Measurements from ENCODE around the gene HS3ST2. TPM values are rescaled to one million over a fixed set of nuclear protein-coding genes. Genes with fewer than 3 reads are reported as not detected.
"Not testable (repeated sequence)": the region's sequence is repeated elsewhere in the genome, so short reads cannot be mapped to it uniquely, and the experiment has no call there.

Gene HS3ST2
- total RNA-seq, 2 donors from 2014 or later: 0.26 to 0.33 TPM

- no peak for TF ChIP-seq CTCF (IDR thresholded peaks at IDR 0.05)
- no peak for TF ChIP-seq POLR2A (IDR thresholded peaks at IDR 0.05)
- no peaks in the 10 kb centered on the region for H3K9me3 ChIP-seq
- H3K27ac ChIP-seq: no peak overlapping the region
- H3K4me3 ChIP-seq: no peak overlapping the region
- intact Hi-C loops (cut with DNase I): no loop called here
- 64 to 70% methylated on average over 6 of the region's 6 CpGs for WGBS, 2 donors
- no peak for DNase-seq
- H3K36me3 ChIP-seq (replicated peaks in 1 of 2; ENCODE audit: insufficient read depth in 1 of 2, low read depth in 2 of 2): no peaks in the 10 kb centered on the region
- H3K4me1 ChIP-seq: no peaks in the 10 kb centered on the region
- ATAC-seq: no peak
- no peaks in the 10 kb centered on the region for H3K27me3 ChIP-seq
Observed at GRCh38 chr16:22937169-22937568, 123.2 kb downstream of the HS3ST2 start.

DNA sequence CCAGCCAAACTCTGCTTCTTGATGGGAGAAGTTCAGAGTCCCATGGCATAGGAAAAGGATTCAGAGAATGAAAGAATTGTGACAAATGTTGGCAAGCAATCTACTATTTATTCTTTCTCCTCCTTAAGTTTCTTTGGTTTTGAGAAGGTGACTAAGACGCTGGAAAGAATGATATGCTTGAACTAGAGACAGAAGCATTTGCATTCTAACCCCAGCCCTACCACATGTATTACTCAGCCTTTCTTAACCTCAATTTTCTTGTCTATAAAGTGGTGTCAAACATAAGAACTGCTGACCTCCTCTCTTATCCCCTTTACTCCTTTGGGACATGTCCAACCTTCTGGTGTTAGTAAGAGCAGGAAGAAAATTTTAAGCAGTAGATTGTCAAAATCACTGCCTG, 124.7 kb downstream of the HS3ST2 start:
- DNase-seq (no peak), ATAC-seq (no peak)
- intact Hi-C loops (cut with DNase I): no loop called here
- no peak overlapping the region for H3K4me3 ChIP-seq
- no peaks in the 10 kb centered on the region for H3K27me3 ChIP-seq
- H3K9me3 ChIP-seq: no peaks in the 10 kb centered on the region
- no peaks in the 10 kb centered on the region for H3K4me1 ChIP-seq
- H3K27ac ChIP-seq: no peak overlapping the region
- H3K36me3 ChIP-seq (replicated peaks in 1 of 2; ENCODE audit: insufficient read depth in 1 of 2, low read depth in 2 of 2): no peaks in the 10 kb centered on the region
- TF ChIP-seq POLR2A (IDR thresholded peaks at IDR 0.05): no peak
- no peak for TF ChIP-seq CTCF (IDR thresholded peaks at IDR 0.05)
- WGBS, 2 donors: 57 to 65% methylated on average over 1 of the region's 1 CpG

GRCh38 chr16:22939744-22940363, 125.9 kb downstream of the HS3ST2 start:
- H3K9me3 ChIP-seq; H3K27me3 ChIP-seq; H3K4me1 ChIP-seq; intact Hi-C loops (cut with DNase I); H3K4me3 ChIP-seq; DNase-seq; H3K36me3 ChIP-seq (replicated peaks in 1 of 2; ENCODE audit: insufficient read depth in 1 of 2, low read depth in 2 of 2); ATAC-seq; H3K27ac ChIP-seq: not testable (repeated sequence)
- 63 to 64% methylated on average over 4 of the region's 4 CpGs for WGBS, 2 donors

GRCh38 chr16:22941970-22942501, 128.1 kb downstream of the HS3ST2 start:
- TF ChIP-seq CTCF (IDR thresholded peaks at IDR 0.05): no peak
- TF ChIP-seq POLR2A (IDR thresholded peaks at IDR 0.05): no peak
- DNase-seq (no peak), ATAC-seq (no peak)
- H3K9me3 ChIP-seq: no peaks in the 10 kb centered on the region
- no peak overlapping the region for H3K27ac ChIP-seq
- WGBS, 2 donors: 83 to 98% methylated on average over 2 of the region's 2 CpGs
- intact Hi-C loops (cut with DNase I): no loop called here
- no peak overlapping the region for H3K4me3 ChIP-seq
- H3K4me1 ChIP-seq: no peaks in the 10 kb centered on the region
- no peaks in the 10 kb centered on the region for H3K27me3 ChIP-seq
- no peaks in the 10 kb centered on the region for H3K36me3 ChIP-seq (replicated peaks in 1 of 2; ENCODE audit: insufficient read depth in 1 of 2, low read depth in 2 of 2)

DNA sequence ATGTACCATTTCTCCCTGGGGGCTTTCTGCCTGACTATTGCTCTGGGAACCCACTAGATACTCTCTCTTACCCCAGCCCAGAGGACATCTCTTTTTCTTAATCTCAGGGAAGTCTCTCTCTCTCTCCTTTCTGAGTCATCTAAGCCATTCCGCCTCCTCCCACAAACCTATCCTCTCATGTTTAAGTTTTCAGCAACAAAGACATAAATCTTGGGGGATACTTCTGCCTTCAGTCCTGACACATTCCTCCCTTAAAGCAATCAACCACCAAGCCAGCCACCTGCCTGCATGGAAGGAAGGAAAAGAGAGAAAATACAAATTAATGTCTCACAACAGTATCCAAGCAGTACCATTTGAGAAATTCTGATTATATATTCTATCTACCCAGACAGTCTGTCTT, 128.8 kb downstream of the HS3ST2 start:
- H3K4me1 ChIP-seq: no peaks in the 10 kb centered on the region
- no peaks in the 10 kb centered on the region for H3K36me3 ChIP-seq (replicated peaks in 1 of 2; ENCODE audit: insufficient read depth in 1 of 2, low read depth in 2 of 2)
- no peak overlapping the region for H3K4me3 ChIP-seq
- H3K27ac ChIP-seq: no peak overlapping the region
- no peaks in the 10 kb centered on the region for H3K27me3 ChIP-seq
- H3K9me3 ChIP-seq: no peaks in the 10 kb centered on the region
- intact Hi-C loops (cut with DNase I): no loop called here
- ATAC-seq (no peak), DNase-seq (no peak)
- WGBS, 2 donors: 83 to 93% methylated on average over 1 of the region's 1 CpG
- TF ChIP-seq CTCF (IDR thresholded peaks at IDR 0.05) (no peak), POLR2A (IDR thresholded peaks at IDR 0.05) (no peak)

Measured in body of pancreas (tissue), 4 donors.